Stomach (tissue), 4 donors: ENCODE measurements around the gene TAF1C.

Experiments
- CTCF ChIP-seq, 7 experiments: fragments of 450-650 bp in 4 of 7; fragments of 200-600 bp in 3 of 7; sonication (generic) in 3 of 7; IDR thresholded peaks; one replicate each; pipeline ENCODE4 v1.5.1; 2016 to 2019; ENCODE audit warnings: antibody characterized with exemption in 7 of 7, control low read depth in 2 of 7, mild to moderate bottlenecking in 1 of 7
- POLR2A ChIP-seq, 4 donors: fragments of 450-650 bp; IDR thresholded peaks; one replicate each; pipeline ENCODE4 v1.6.1; 2016; ENCODE audit warnings: antibody characterized with exemption in 4 of 4, control low read depth in 2 of 4, mild to moderate bottlenecking in 1 of 4, moderate library complexity in 1 of 4

- no peak for TF ChIP-seq CTCF (IDR thresholded peaks at IDR 0.05)
- TF ChIP-seq POLR2A (IDR thresholded peaks at IDR 0.05): no peak
Observed at GRCh38 chr16:84196727-84197394, 10.0 kb upstream of the TAF1C start.
